ENCODE measurements around the gene POP4. TPM values are rescaled to one million over a fixed set of nuclear protein-coding genes. Genes with fewer than 3 reads are reported as not detected.

The POP4 gene
- polyA plus RNA-seq, 3 donors from 2014 or later, result 174 to 222 (median 184) TPM

GRCh38 chr19:29658221-29658991 is 52.3 kb downstream of the POP4 start:
- no peaks in the 10 kb centered on the region for H3K36me3 Mint-ChIP-seq
- no peak overlapping the region for H3K27ac Mint-ChIP-seq
- H3K4me1 Mint-ChIP-seq, result peaks cover 9 to 15% of the 10 kb centered on the region in 2 donors
- H3K9me3 Mint-ChIP-seq, result peaks cover 0 to 3% (median under 1%) of the 10 kb centered on the region in 6 donors
- no peak for DNase-seq
- H3K27me3 Mint-ChIP-seq (ENCODE audit: low read depth in 3 of 3), result peaks cover 0 to 2% (median 0%) of the 10 kb centered on the region in 3 donors
- no peak overlapping the region for H3K4me3 Mint-ChIP-seq

DNA sequence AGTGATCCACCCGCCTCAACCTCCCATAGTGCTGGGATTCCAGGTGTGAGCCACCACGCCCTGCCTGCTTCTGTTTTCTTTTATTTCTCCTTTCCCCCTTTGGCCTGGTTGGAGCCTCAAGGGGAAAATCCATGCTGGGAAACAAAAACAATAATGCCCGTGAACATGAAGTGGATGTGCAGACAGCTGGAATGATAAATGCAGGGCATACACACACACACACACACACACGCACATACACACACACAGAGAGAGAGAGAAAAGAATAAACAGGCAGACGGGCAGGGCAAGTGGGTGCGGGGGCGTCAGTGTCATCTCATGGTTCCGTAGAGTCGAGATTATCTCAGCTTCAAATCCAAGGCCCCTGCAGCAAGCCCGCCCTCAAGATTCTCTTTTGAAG is 54.8 kb downstream of the POP4 start:
- Mint-ChIP-seq H3K4me3 (no peak overlapping the region), H3K36me3 (no peaks in the 10 kb centered on the region), H3K27ac (no peak overlapping the region), H3K27me3 (ENCODE audit: low read depth in 3 of 3) (peaks cover 0 to 11% (median 2%) of the 10 kb centered on the region in 3 donors), H3K9me3 (no peaks in the 10 kb centered on the region), H3K4me1 (peaks cover 8% of the 10 kb centered on the region in 2 donors)
- DNase-seq, result no peak

GRCh38 chr19:29662278-29662603 is 56.2 kb downstream of the POP4 start:
- Mint-ChIP-seq H3K9me3 (no peaks in the 10 kb centered on the region), H3K27me3 (ENCODE audit: low read depth in 3 of 3) (peaks cover 0 to 9% (median 8%) of the 10 kb centered on the region in 3 donors), H3K36me3 (peaks cover 9% of the 10 kb centered on the region in 3 donors), H3K4me1 (peaks cover 16 to 17% of the 10 kb centered on the region in 2 donors), H3K4me3 (no peak overlapping the region), H3K27ac (no peak overlapping the region)
- no peak for DNase-seq

GRCh38 chr19:29662604-29663404 is 56.7 kb downstream of the POP4 start:
- Mint-ChIP-seq H3K27me3 (ENCODE audit: low read depth in 3 of 3) (peaks cover 2 to 13% (median 12%) of the 10 kb centered on the region in 3 donors), H3K4me1 (peaks cover 22% of the 10 kb centered on the region in 2 donors), H3K27ac (no peak overlapping the region), H3K36me3 (peaks cover 9 to 12% (median 9%) of the 10 kb centered on the region in 3 donors), H3K9me3 (no peaks in the 10 kb centered on the region), H3K4me3 (peak overlapping the region in 1 of 5 donors; percentile 9)
- no peak for DNase-seq

DNA sequence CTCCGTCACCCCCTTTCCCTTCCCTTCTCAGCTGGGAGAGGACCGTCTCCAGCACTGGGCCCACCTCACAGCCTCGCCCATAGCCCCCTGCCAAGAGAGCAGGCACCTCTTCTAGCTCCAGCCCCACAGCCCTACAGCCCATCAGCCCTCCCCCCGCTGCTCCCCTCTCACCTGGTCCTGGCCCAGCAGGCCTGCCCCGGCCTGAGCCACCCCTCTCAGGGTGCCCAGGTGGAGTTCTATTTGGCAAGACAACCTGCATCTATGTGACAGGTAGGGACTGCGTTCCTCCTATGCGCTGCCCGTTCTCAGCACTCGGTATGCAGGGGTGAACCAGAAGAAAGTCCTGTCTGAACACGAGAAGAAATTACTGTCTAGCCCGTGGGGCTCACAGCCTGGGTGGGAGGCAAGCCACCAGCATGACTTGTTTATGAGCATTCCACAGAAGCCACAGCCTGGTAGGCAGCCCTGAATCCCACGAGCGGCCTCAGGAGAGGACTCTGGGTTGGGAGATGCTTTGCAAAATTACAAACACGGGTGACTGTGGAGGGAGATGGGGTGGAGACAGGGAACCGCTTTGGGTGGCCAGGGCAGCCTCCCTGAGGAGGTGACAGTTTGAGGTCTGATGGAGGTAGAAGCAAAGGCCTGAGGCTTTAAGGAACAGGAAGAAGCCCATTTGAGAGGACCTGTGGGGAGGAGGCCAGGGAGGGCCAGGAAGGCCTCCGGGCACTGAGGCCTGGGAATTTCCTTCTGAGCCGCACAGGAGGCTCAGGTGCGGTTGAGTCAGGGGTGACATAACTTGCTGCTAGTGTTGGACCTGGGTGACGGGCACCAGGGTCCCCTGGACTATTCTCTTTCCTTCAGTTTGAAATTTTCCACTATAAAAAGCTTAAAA is 58.0 kb downstream of the POP4 start:
- peaks cover 35% of the 10 kb centered on the region in 2 donors for H3K4me1 Mint-ChIP-seq
- no peak for DNase-seq
- peak overlapping the region; percentile 77 to 93 (median 81) for H3K4me3 Mint-ChIP-seq
- H3K27ac Mint-ChIP-seq, result peak overlapping the region; percentile 81 to 98 (median 88)
- peaks cover 9 to 12% (median 9%) of the 10 kb centered on the region in 3 donors for H3K36me3 Mint-ChIP-seq
- H3K9me3 Mint-ChIP-seq, result no peaks in the 10 kb centered on the region
- peaks cover 4 to 18% (median 14%) of the 10 kb centered on the region in 3 donors for H3K27me3 Mint-ChIP-seq (ENCODE audit: low read depth in 3 of 3)

- peaks cover 12 to 16% (median 13%) of the 10 kb centered on the region in 3 donors for H3K36me3 Mint-ChIP-seq
- H3K27me3 Mint-ChIP-seq (ENCODE audit: low read depth in 3 of 3), result peaks cover 4 to 18% (median 14%) of the 10 kb centered on the region in 3 donors
- H3K4me1 Mint-ChIP-seq, result peaks cover 42% of the 10 kb centered on the region in 2 donors
- no peaks in the 10 kb centered on the region for H3K9me3 Mint-ChIP-seq
- no peak for DNase-seq
- H3K4me3 Mint-ChIP-seq, result peak overlapping the region; percentile 77 to 93 (median 81)
- peak overlapping the region; percentile 81 to 98 (median 88) for H3K27ac Mint-ChIP-seq
Observed at GRCh38 chr19:29664753-29665214, 58.7 kb downstream of the POP4 start.

DNA sequence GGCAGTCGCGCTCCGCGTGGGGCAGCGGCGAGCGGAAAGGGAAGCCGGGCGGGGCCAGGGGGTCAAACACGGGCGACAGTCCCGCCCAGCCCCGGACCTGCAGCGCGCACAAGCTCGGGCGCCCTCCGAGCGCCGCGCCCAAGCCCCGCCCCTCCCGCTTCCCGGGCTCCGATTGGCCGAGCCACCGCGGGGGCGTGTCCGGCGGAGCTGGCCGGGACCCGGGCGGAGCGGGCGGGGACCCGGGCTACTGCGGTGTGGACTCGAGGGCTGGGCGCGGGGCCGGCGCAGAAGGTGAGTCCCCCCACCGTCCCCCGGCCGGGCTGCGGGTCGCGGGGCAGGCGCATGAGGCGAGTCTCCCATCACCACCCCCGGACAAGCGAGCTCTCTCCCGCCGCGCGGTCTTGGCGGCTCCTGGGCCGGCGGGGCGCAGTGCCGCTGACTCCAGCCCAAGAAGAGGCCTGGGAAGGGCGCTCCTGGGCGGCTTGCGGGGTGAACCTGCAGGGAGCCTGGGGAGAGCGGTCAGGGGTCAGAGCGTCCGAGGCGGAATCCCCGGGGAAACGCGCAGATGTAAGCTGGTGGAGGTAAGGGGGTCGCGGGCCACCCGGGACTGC is 59.2 kb downstream of the POP4 start, which contains the start of gene PLEKHF1:
Gene PLEKHF1 (plus strand): TSS at position 247 of the 611 bp plus-strand sequence. CDS start 8,379 bp downstream, outside the sequence.
- Mint-ChIP-seq H3K4me1 (peaks cover 47 to 48% of the 10 kb centered on the region in 2 donors), H3K9me3 (no peaks in the 10 kb centered on the region), H3K4me3 (peak within 1 kb of the TSS; percentile 80 to 97 (median 93)), H3K27ac (peak within 1 kb of the TSS; percentile 98 to 100 (median 100)), H3K27me3 (ENCODE audit: low read depth in 3 of 3) (peaks cover 4 to 18% (median 14%) of the 10 kb centered on the region in 3 donors), H3K36me3 (peaks cover 18 to 21% (median 18%) of the 10 kb centered on the region in 3 donors)
- peak; percentile 92 to 93 (median 93) for DNase-seq

DNA sequence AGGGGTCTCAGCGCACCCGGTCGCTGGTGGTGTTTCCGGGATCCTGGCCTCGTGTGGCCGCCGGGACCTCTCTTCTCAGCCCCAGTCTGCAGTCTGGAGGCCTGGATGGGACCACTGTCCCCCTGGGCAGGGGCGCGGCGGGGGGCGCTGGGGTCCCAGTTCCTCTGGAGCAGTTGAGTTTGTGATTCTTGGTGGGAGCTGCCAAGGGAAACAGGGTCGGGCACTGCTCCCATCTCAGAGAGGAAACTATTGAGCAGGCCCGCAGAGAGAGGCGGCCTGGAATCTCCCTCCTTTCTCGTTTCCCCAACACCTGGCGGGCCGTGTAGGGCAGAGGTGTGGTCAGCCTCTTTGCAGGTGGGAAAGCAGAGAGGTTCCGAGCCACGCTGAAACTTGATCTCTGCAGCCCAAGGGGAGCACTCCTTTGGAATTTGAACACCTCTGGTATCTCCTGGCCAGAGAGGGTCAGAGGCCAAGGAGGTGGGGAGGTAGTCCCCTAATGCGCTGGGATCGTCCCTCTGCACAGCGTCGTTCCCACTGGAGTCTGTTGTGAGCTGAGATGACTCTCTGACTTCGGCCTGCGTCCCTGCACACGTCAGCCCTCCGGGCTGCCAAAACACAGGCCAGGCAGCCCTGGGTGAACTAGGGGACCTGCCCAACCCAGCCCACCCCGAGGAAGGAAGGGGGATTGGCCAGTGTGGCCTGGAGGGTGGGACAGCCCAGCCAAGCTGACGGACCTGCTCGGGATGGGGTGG is 59.9 kb downstream of the POP4 start:
- peak in 1 of 3 donors; percentile 34 for DNase-seq
- peak overlapping the region; percentile 80 to 97 (median 93) for H3K4me3 Mint-ChIP-seq
- H3K36me3 Mint-ChIP-seq, result peaks cover 21 to 23% (median 22%) of the 10 kb centered on the region in 3 donors
- H3K4me1 Mint-ChIP-seq, result peaks cover 54% of the 10 kb centered on the region in 2 donors
- peaks cover 4 to 19% (median 15%) of the 10 kb centered on the region in 3 donors for H3K27me3 Mint-ChIP-seq (ENCODE audit: low read depth in 3 of 3)
- H3K27ac Mint-ChIP-seq, result peak overlapping the region; percentile 98 to 100 (median 100)
- H3K9me3 Mint-ChIP-seq, result no peaks in the 10 kb centered on the region

Other genes starting within 250 kb of the POP4 start
- gene VSTM2B, start 80.3 kb upstream of the POP4 start, polyA plus RNA-seq, result under 1 TPM in 2 of 3 donors, not detected in 1; 0.41 to 0.48 TPM
- 100 to 1,000 TPM; 107 to 244 (median 141) TPM for gene PLEKHF1, start 59.2 kb downstream of the POP4 start, polyA plus RNA-seq
- gene C19orf12, start 109.0 kb downstream of the POP4 start, polyA plus RNA-seq, result 10 to 100 TPM; 32.4 to 68.3 (median 60.3) TPM
- gene CCNE1, start 205.7 kb downstream of the POP4 start, polyA plus RNA-seq, result under 1 TPM in 2 of 3 donors, not detected in 1; 0.22 to 0.39 TPM

All from immature natural killer cell (primary cell).